ENCODE data around the gene ITGA8. TPM values are rescaled to one million over a fixed set of nuclear protein-coding genes. Genes with fewer than 3 reads are reported as not detected.
"Not testable (repeated sequence)": the region's sequence is repeated elsewhere in the genome, so short reads cannot be mapped to it uniquely, and the experiment has no call there.

The ITGA8 gene
- total RNA-seq, 1 donor from 2014 or later: 2.4 TPM

- DNase-seq (ENCODE audit: low spot score): no peak
Observed at GRCh38 chr10:15681076-15681475, 38.6 kb downstream of the ITGA8 start.

GRCh38 chr10:15678851-15679250, 40.9 kb downstream of the ITGA8 start:
- no peak for DNase-seq (ENCODE audit: low spot score)

- DNase-seq (ENCODE audit: low spot score): no peak
Observed at GRCh38 chr10:15672469-15672868, 47.3 kb downstream of the ITGA8 start.

GRCh38 chr10:15670880-15671279, 48.8 kb downstream of the ITGA8 start:
- DNase-seq (ENCODE audit: low spot score): no peak

GRCh38 chr10:15661574-15661973, 58.1 kb downstream of the ITGA8 start:
- DNase-seq (ENCODE audit: low spot score): no peak

GRCh38 chr10:15660990-15661389, 58.7 kb downstream of the ITGA8 start:
- DNase-seq (ENCODE audit: low spot score): no peak

GRCh38 chr10:15658069-15658702, 61.5 kb downstream of the ITGA8 start:
- DNase-seq (ENCODE audit: low spot score): no peak

GRCh38 chr10:15652757-15653156, 67.0 kb downstream of the ITGA8 start:
- DNase-seq (ENCODE audit: low spot score): no peak

GRCh38 chr10:15652117-15652516, 67.6 kb downstream of the ITGA8 start:
- DNase-seq (ENCODE audit: low spot score): no peak

GRCh38 chr10:15651175-15651574, 68.5 kb downstream of the ITGA8 start:
- DNase-seq (ENCODE audit: low spot score): no peak

GRCh38 chr10:15642095-15642494, 77.6 kb downstream of the ITGA8 start:
- no peak for DNase-seq (ENCODE audit: low spot score)

- DNase-seq (ENCODE audit: low spot score): no peak
Observed at GRCh38 chr10:15640536-15641085, 79.1 kb downstream of the ITGA8 start.

GRCh38 chr10:15636446-15636845, 83.3 kb downstream of the ITGA8 start:
- DNase-seq (ENCODE audit: low spot score): no peak

GRCh38 chr10:15632456-15633091, 87.1 kb downstream of the ITGA8 start:
- no peak for DNase-seq (ENCODE audit: low spot score)

- DNase-seq (ENCODE audit: low spot score): not testable (repeated sequence)
Observed at GRCh38 chr10:15631205-15631604, 88.5 kb downstream of the ITGA8 start.

GRCh38 chr10:15630353-15630752, 89.4 kb downstream of the ITGA8 start:
- DNase-seq (ENCODE audit: low spot score): no peak

GRCh38 chr10:15627617-15628196, 92.0 kb downstream of the ITGA8 start:
- DNase-seq (ENCODE audit: low spot score): no peak

GRCh38 chr10:15626937-15627336, 92.8 kb downstream of the ITGA8 start:
- DNase-seq (ENCODE audit: low spot score): no peak

GRCh38 chr10:15625261-15625660, 94.5 kb downstream of the ITGA8 start:
- DNase-seq (ENCODE audit: low spot score): no peak

- no peak for DNase-seq (ENCODE audit: low spot score)
Observed at GRCh38 chr10:15624401-15625196, 95.1 kb downstream of the ITGA8 start.

- no peak for DNase-seq (ENCODE audit: low spot score)
Observed at GRCh38 chr10:15620836-15621515, 98.7 kb downstream of the ITGA8 start.

GRCh38 chr10:15620337-15620736, 99.4 kb downstream of the ITGA8 start:
- DNase-seq (ENCODE audit: low spot score): no peak
